C4-2B (cell line): ENCODE data around the gene UBE2J2.

ENCODE experiments used
- H3K27ac ChIP-seq: fragments of 450-650 bp; 2 replicates; pipeline ENCODE4 v1.5.1; 2017
- CTCF ChIP-seq: fragments of 450-650 bp; conservative IDR thresholded peaks from 2 replicates; pipeline ENCODE4 v1.5.1; 2017; ENCODE audit warnings: mild to moderate bottlenecking
- ZFX ChIP-seq: fragments of 450-650 bp; IDR thresholded peaks from 2 replicates; pipeline ENCODE4 v1.6.1; 2017

Gene UBE2J2

DNA sequence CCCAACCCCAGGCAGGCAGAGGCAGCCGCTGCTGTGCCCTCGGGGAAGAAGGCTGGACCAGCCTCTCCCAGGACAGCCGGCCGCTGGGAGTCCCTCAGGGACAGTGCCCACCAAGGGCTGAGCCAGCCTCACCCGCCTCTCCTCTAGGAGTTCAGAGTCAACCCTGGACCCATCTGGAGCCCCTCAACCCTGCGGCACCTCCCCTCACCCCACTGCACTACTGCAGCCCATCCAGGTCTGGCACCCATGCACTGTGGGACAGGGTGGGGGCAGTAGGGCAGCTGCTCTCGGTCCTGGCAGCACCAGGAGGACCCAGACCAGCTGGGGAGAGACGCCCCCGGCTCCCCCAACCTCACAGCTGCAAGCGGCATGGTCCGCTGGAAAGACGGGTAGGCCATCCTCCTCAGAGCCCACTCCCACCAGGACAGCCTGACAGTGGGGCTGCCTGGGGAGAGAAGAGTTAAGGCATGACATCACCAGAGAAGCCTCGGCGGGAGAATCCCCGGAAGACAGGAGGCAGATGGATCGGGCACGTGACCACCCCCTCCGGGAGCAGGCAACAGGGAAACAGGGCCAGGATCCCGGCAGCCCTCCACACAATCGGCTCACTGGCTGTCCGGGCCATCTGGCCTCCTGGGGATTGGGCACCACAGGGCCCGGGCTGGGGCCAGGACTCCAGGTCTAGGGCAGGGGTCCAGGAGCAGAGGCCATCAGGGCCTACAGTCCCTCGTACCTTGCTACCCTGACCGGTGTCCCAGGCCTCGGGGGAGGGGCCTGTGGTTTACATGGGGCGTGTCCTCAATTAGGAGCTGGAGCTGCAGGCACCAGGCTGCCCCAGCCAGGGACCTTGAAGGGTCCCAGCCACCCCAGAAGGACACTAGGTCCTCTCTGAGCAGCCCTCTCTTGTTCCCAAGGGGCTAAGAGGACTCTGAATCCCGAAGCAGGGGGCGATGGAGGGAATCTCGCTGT lies 31.0 kb upstream of the UBE2J2 start:
- peak overlapping the region; percentile 99 for H3K27ac ChIP-seq

GRCh38 chr1:1303736-1304135 lies 30.1 kb upstream of the UBE2J2 start:
- TF ChIP-seq ZFX (no peak), CTCF (no peak)
- H3K27ac ChIP-seq, result peak overlapping the region; percentile 99

More for the DNA sequence above, 31.0 kb upstream of the UBE2J2 start:
- no peak for TF ChIP-seq ZFX
- no peak for TF ChIP-seq CTCF

DNA sequence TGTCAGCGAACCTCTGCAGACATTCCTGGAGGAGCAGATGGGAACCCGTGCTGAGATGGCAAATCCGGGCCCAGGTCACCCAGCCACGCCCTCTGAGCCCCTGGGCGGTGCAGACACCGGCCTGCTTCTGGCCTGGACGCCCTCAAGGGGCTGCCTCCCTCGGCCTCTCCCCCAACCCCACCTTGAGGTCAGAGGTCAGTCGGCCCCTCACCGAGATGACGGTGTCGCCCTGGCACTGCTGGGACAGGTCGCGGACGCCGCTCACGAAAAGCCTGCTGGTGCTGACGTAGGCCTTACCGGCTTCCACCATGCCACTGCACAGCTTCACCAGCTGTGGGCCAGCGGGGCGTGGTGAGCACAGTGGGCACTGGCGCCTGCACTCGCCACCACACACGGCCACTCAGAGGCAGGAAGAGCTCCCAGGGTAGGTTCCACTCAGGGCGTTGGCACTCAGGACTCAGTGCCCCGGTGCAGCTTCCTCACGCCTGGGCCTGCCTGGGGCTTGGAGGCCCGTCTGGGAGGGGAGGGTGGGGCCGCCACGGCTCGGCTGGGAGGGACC lies 29.4 kb upstream of the UBE2J2 start:
- no peak overlapping the region for H3K27ac ChIP-seq
- no peak for TF ChIP-seq CTCF
- no peak for TF ChIP-seq ZFX

DNA sequence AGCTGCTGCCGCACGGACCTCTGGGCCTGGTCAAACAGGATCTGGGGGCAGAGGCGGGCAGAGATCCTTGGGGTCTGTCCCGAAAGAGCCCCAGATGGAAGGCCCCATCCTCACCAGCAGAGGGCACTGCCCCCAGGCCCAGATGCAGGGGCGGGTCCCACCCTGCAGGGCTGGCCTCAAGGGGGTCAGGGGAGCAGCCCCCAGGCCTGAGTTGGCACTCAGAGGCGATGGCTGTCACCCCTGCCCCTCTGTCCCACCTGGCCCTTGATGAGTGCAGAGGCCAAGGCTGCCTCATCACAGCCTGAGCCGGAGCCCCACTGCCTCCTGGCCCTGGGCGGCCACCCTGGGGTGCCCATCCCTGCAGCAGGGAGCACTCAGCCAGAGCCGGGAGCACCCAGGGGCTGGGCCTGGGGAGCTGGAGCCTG lies 28.4 kb upstream of the UBE2J2 start:
- peak; percentile 77 for TF ChIP-seq CTCF
- TF ChIP-seq ZFX, result no peak
- H3K27ac ChIP-seq, result no peak overlapping the region; the same call in 1 of the 2 replicates

DNA sequence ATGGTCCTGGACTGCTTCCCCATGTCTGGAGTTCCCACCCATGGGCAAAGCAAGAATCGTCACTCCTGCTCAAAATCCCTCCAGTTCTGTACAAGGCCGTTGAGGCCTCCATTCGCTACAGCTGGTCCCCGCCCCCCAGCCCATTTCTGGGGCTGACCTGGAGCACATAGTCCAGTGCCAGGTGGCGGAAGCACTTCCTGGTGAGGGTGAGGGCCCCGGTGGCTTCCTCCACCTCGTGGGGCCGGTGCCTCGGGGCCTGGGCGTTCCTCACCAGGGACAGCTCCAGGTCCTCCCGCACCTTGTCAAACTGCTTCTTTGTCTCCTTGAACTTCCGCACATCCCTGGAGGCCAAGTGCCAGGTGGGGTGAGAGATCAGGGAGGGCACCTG lies 26.7 kb upstream of the UBE2J2 start:
- peak overlapping the region; percentile 27 for H3K27ac ChIP-seq
- TF ChIP-seq ZFX, result no peak
- TF ChIP-seq CTCF, result no peak; the same call in 1 of the 2 replicates

GRCh38 chr1:1299686-1300351 lies 26.2 kb upstream of the UBE2J2 start:
- TF ChIP-seq CTCF (peak; percentile 53), ZFX (no peak)
- H3K27ac ChIP-seq, result peak overlapping the region; percentile 27
